Amniotic stem cell (primary cell): ENCODE data around the gene ITPKB.
A peak's percentile ranks its signal among the peaks of the same experiment; 100 is the strongest.

ENCODE experiments used
- DNase-seq: peaks from one replicate; lab custom pipeline; 2025; lab: John Stamatoyannopoulos, UW

ITPKB gene

DNA sequence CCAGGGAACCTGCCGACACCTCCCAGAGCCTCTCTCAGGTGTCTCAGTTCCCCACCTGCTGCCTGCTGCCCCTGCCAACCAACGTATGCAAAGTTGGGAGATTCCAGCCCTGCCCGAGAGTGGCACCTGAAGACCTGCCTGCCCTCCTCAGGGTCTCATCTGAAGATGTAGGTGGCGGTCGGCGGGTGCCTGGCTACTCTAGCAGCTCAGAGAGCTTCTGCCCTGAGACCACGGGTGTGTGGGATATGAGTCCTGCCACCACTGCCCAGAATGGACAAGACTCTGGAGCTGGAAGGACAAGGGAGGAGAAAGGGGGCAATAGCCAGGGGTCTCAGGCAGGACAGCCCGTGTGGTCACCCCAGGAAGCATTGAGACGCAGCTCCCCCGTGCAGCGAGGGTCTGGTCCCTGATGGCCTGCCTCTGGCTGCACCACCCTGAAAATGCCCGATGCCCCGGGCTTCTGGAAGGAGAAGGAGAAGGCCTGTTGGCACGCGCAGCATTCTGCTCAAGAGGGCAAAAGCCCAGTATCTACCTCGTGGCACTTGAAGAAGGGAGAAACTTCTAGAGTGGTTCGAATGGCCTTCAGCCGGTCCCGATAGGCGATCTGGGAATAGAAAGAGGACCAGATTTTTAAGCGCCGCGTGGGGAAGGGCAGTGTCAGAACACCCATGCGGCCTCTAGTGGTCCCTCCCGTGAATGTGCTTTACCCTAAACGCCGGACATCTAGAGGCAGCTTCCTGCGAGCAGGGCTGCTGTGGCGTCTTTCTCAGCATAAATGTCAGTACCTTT, 101.7 kb downstream of the ITPKB start:
- no peak for DNase-seq

DNA sequence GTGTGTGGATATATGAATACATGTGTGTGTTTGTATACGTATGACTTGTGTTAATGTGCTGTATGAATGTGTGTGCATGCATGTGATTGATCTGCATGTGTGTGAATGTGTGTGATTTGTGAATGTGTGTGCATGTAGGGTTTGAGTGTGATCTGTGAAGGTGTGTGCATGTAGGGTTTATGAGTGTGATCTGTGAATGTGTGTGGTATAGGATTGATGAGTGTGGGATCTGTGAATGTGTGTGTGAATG, 102.3 kb downstream of the ITPKB start:
- DNase-seq, result no peak

DNA sequence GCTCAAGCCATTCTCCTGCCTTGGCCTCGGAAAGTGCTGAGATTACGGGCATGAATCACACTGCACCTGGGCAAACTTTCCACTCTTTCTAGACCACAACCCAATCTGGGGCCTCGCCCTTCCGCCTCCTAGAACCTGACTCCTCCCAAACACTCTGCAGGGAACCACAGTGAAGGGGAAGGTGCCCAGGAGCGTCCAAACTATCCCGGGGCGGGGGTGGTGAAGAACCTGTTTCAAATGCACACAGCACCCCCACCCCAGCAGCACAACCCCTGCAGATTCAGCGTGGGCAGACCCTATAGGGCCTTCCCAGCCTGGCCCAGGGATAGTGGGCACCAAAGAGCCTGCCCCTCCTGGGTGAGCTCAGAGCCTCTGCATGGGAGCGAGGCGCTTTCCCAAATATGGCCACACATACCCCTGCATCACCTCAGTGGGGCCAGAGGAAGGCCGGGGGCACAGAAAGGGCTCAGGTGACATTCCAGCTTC, 103.6 kb downstream of the ITPKB start:
- DNase-seq, result no peak

DNA sequence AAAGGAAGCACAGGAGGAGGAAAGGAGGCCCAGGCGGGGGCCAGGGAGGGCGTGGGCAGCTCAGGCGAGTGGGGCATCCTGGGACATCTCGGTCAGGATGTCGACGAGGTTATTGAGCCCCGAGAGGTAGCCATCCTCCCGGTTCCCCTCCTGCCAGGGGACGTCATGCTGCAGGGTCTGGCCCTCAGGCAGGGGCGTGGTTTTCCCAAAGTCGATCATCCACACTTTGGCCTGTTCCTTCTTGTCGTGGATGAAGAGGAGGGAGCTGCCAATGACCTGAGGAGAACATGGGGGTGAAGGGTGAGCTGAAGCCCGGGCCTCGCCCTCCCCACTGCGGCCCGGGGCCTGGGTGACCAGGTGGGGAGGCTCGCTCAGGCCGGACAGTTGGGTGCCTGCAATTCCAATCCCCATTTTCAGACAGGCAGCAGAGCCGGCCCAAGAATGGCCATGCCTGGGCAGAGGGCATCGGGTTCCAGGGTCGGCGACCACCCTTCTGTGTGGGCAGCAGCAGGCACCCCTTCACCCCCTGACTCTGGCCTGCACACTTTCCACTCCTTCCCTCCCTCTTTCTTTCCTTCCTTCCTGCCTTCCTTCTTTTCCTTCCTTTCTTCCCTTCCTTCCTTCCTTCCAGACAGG, 104.4 kb downstream of the ITPKB start:
- DNase-seq, result no peak

DNA sequence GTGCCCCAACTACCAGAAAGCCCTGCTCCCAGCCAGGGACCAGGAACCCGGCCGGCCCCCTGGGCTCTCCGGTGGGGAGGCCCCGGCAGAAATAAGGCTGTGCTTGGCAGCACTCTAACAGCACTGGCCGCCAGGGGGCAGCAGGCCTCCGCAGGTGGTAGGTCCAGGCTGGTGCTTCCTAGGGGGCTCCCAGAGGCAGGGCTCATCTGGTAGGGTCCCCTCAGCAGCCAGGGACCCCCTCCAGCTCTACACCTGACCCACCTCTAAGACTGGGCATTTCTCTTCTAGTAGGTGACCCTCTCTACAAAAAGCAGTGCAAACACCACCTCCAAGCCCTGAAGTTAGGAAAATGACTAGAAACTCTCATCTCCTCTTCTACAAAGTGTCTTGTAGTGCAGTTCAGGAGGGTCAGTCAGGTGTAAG, 104.9 kb downstream of the ITPKB start:
- DNase-seq, result peak; percentile 22

DNA sequence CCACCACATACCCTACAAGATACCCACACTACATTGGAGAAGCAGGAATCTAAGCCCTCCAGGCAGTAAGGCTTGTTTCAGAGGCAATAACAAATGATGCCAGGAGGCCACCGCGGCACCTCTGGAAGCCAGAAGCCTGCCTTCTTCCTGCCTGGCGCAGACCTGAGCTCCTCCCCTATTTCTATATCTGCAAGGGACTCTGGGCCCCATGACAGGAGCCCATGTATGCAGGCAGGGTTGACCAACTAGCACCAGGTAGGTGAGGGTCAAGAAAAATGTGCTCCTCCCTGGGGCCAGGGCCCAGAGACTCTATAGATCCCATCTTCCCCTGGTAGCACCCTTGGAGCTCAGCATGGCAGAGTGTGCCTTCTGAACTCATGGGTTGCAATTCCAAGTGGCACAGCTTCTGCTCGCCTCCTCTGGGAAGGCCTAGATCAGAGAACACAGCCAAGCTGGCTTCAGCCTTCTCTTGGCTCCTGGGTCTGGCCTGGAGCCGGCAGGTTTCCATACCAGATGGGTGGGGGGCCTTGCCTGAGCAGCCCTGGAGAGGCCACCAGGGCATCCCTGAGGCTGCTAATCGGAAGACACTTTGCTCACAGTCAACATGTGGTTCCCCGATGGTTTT, 105.4 kb downstream of the ITPKB start:
- no peak for DNase-seq

DNA sequence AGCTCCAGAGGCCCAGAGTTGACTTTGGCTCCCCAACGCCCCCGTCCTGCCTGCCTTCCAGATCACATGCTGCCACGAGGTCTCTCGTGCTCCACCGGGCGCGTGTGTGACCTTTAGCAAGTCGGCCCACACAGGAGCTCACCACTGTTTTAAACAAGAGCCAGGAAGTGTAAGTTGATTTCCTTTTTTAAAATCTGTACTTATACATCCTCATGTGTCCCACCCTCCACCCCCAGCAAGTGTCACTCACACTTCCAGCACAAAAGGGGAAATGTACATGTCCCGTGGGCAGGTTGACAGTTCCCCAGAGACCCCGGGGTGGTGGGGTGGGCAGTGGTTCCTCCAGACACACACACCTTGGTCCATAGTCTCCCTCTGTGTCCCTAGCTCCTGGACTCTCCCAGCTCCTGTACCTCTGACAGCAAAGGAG, 106.1 kb downstream of the ITPKB start:
- DNase-seq, result no peak

DNA sequence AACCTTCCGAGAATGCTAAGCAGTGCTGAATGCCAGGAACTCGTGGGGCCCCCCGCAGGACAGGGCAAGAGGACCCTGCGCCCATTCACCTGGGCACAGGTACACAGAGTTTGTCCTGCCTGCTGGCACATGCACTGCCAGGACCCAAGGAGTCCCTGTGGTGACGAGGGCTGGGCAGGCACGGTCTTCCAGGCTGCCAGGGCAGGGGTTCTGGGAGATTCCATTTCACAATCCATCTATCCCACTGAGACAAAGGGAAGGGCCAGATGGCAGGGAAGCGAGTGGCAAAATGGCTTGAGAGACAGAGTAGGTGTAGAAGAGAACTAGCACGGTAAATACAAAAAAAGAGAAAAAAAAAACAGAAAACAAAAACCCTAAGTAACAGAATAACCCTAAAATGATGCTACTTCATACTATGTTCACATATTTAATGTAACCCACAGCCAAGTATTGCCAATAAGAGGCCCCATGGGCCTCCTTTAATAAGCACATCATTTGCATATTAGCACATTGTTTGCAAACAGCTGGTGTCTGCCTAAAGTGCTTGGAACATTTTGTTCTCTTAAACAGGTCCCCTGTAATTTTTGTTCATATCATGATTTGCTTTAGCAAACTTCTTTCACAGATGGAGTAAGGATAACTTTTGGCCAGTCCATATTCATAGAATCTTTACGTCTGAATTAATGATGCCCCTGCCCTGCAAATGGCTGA, 106.8 kb downstream of the ITPKB start:
- DNase-seq, result no peak

DNA sequence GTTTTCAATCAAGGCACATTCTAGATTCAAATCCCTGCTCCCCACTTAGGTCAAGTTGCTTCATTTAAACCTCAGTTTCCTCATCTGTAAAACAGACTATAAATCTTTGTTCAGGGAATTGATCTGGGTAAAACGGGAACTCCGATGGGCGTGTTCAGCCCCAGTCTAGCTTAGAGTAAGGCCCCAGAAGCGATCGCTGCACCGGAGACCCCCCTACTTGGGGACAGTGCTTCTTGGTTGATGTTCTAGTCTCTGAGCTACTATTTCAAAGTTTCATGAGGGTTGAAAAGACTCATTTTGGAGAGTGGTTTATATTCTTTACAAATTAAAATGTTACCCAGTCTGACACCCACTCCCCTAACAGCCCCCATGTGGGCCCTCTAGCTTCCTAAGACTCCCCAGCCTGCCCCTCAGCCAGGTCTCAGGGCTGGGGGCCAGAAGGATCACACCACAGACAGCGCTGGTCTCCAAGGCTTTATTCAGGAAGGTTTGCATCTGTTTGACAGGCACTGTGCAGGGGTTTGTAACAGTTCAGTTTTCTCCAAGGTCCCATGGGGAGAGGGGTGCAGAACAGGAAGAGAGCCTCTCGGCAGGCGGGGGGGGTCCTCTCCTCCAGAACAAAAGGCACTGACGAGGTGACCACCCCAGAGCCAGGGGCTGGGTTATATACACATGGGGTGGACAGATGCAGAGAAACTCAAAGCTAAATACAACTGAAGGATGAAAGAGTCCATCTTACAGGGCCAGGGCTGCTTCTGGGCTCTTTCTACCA, 107.7 kb downstream of the ITPKB start:
- DNase-seq, result no peak

DNA sequence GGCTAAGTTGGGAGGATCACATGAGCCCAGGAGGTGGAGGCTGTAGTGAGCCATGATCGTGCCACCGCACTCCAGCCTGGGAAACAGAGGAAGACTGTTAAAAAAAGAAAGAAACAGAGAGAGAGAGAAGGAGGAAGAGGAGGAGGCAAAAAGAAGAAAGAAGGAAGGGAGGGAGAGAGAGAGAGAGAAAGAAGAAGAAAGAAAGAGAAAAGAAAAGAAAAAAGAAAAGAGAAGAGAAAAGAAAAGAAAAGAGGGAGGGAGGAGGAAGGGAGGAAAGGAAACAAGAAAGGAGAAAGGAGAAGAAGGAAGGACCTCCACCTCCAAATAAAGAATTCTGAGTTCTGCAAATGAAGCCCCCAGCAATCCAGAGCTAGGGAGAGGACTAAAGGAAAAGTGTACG, 108.5 kb downstream of the ITPKB start:
- DNase-seq, result no peak

DNA sequence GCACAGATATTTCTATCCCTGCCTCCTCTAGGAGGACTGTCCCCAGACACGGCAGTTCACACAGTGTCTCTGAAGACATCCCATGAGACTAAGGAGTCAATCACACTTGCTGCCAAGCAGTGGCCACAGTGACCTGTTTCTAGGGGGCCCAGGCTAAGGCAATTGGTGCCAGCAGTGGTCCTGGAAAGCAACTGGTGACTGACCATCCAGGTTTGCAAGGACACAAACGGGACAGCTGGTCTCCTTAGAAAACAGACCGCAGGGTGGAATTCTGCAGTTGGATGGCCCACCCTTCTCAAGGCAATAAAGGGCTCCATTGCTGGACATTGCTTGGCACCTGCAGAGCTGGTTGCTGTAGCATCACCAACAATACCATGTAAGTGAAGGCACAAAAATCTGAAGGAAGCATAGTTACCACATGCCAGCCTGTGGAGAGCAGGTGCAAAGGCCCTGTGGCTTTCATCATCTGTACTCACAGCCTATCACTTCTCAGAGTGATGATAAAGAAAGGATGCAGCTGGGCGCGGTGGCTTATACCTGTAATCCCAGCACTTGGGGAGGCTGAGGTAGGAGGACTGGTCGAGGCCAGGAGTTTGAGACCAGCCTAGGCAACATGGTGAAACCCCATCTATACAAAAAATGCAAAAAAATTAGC, 109.1 kb downstream of the ITPKB start:
- no peak for DNase-seq

DNA sequence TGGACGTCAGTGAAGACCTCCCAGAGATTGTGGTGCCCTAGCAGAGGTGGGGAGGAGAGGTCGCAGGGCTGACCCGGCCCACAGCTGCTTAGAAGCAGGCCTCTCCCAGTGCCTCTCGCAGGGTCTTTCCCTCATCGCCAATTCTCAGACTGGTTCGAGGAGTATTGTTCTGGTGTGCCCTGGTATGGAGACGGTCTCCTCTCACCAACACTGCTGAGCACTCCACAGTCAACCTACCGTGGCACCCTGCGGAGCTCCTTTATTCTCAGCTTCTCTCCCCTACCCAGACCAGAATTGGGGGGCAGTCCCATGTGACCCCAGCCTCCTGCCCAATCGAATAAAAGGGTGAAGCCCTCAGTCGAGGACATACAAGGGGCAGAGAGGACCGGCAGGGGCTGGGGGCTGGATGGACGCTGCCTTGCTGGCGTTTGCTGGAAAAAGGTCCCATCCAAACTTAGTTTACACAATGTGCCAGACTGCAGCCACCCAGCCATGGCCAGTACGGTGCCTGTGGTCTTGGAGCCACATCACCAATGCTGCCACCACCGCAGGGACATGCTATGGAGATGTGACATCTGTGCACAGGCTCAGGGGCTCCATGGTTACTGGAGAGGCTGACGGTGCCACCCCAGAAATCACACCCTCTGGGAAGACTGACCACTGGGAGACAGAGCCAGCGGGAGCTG, 109.7 kb downstream of the ITPKB start:
- DNase-seq, result no peak

DNA sequence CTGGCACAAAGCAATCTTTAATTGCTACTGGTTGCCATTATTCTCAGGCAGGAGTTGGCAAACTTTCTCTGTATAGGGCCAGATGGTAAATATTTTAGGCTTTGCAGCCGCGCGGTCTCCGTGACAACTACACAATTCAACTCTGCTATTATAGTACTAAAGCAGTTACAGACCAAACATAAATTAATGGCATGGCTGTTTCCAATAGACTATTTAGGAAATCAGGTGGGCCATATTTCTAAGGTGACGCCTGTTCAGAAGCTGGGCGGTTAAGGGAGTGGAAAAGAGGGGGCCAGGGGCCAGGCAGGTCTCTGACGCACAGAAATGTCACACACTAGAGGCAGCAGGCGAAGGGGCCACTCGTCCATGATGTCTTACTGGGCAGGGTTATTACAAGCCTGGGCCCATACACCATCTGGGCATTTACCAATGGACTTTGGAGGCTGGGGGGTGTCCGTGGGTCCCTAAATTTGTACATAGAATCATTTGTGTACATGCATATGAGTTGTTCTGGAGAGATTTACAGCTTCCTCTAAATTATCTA, 110.4 kb downstream of the ITPKB start:
- no peak for DNase-seq

DNA sequence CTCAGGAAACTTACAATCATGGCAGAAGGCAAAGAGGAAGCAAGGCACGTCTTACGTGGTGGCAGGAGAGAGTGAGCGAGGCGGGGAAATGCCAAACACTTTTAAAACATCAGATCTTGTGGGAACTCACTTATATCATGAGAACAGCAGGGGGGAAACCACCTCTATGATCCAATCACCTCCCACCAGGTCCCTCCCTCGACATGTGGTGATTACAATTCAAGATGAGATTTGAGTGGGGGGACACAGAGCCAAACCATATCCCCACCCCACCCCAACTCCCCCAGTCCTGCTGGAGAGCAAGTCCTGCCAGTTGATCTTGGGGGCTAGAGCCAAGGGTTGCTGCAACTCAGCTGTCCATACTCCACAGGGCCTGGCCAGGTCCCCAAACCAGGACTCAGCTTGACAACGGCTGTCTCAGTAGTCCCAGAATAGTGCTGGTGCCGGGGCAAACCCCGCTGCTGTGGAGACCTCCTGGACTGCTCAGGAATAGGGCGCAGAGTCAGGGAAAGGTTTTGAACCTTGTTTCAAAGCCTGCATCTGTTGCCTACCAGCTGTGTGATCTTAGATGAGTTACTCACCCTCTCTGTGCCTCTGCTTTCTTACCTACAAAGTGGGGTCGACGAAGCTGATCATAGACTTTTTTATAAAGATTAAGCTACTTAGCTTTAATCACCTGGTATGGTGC, 111.0 kb downstream of the ITPKB start:
- no peak for DNase-seq

DNA sequence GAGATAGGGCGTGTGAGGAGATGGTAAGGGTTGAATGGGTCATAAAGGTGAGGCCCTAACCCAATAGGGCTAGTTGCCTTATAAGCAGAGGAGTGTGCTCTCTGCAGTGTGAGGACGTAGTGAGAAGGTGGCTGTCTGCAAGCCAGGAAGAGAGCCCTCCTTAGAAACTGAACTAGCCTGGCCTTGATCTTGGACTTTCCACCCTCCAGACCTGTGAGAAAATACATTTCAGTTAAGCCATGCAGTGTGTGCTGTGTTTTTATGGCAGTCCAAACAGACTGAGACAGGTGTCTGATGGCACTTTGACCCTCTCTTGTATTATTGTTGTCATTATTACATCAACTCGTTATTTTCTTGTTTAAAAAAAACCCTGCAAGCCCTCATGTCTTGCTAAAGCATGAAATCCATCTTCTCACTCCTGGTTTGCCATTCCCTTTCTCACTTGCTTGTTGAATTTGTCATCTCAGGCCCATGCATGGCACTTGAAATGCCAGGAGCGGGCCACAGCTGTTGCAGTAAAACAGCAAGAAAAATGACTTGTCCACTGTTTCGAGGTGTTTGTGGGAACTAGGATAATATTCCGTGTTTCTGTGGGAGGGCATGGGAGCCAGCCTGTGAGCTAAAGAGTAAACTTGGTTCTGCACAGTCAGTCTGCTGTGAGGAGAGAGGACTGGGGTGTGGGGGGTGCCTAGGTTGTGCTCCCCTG, 111.9 kb downstream of the ITPKB start:
- DNase-seq, result no peak

DNA sequence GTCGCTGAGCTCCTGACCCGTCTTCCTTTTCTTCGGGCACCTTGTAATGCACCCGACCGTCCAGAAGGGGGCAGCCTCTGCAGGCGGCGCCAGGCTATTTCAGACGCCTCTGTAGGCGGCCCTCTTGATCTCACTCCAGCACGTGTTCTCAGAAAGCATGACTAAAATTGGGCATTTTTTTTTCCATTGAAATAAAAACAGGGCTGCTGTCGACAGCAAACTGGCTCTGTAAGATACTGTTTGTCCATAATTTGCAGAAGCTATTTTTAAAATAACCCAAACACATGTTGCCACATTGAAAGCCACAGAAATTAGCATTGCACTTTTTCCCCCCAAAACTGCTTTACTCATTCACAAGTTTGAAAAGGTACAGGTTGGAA, 112.5 kb downstream of the ITPKB start:
- DNase-seq, result no peak

DNA sequence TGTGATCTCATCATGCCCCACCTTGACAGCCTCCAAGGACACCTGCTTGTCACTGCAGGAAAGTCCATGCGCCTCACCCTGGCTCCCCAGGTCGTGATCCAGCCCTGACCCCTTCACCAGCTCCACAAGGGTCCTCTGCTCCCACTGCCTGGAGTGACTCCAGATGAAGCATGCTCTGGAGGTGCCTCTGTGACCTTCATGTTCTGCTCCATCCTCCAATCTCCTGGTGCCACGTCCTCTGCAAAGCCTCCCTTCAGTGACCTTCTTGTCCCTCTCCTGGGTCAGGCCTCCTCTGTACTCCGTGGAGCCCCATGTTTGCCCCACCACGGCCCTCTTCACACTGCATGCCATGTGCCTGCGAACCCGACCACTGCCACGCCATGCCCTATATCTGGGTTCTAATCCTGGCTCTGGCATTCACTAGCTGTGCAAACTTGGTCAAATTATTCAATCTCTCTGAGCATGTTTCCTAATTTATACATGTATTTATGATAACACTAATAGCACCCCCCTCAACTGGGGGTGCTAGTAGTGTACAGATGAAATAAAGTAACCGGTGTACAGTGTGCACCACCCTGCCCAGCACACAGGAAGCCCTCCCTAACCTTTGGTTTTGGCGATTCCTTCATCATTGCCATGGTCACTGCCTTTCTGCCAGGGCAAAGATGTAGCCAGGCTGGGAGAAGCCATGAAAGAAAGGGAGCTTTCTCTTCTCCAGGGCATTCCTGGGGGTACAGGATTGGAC, 113.1 kb downstream of the ITPKB start:
- DNase-seq, result no peak

DNA sequence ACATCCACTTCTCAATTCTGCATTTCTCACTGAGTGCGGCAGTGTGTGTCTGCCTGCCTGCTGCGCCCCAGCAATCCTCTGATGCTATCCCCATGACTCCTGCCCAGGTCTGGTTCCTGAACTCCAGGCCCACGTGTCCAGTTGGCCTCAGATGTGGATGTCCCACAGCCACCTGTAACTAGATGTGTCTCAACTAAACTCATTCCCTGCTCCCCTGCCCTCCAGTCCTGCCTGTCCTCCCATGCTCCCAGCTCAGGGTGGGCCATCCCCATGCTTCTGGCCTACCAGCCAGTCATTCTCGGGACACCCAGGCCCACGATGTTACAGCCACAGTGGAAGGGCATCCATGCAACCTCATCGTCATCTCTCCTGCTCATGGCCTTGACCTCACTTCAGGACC, 113.8 kb downstream of the ITPKB start:
- DNase-seq, result no peak

DNA sequence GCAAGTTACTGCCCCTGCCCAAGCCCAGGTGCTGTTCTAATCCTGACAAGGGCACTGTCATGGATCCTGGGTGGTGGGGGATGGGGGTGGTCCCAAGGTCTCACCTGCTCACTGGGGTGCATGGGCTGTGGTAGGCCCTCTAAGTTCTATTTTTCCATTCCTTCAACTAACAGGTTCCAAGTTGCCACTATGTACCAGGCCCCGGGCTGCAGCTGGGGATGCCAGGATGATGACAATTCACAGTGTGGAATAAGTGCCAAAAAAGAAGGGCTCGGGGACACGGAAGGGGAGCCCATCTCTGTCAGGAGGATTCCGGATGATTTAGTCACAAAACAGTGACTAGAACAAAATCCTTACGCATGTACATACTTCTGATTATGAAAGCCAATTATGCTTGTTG, 114.6 kb downstream of the ITPKB start:
- peak; percentile 34 for DNase-seq
